ENCODE data around the gene MIER1.

Gene MIER1

GRCh38 chr1:66929999-66930822, 5.4 kb downstream of the MIER1 start:
- Mint-ChIP-seq H3K27ac (peak overlapping the region; percentile 97), H3K4me3 (peak overlapping the region; percentile 92), H3K36me3 (peaks cover 22% of the 10 kb centered on the region), H3K4me1 (peaks cover 36% of the 10 kb centered on the region), H3K9me3 (no peaks in the 10 kb centered on the region)
- peak; percentile 90 for ATAC-seq
- DNase-seq (ENCODE audit: low spot score in 2 of 2): peak; percentile 96 to 98

GRCh38 chr1:66930823-66931174, 6.0 kb downstream of the MIER1 start:
- peak overlapping the region; percentile 92 for H3K4me3 Mint-ChIP-seq
- no peaks in the 10 kb centered on the region for H3K9me3 Mint-ChIP-seq
- peaks cover 40% of the 10 kb centered on the region for H3K4me1 Mint-ChIP-seq
- ATAC-seq (no peak), DNase-seq (ENCODE audit: low spot score in 2 of 2) (no peak)
- H3K36me3 Mint-ChIP-seq: peaks cover 23% of the 10 kb centered on the region
- H3K27ac Mint-ChIP-seq: peak overlapping the region; percentile 97

- Mint-ChIP-seq H3K9me3 (no peaks in the 10 kb centered on the region), H3K4me3 (peak overlapping the region; percentile 92), H3K27ac (peak overlapping the region; percentile 97), H3K36me3 (peaks cover 30% of the 10 kb centered on the region), H3K4me1 (peaks cover 42% of the 10 kb centered on the region)
- ATAC-seq (no peak), DNase-seq (ENCODE audit: low spot score in 2 of 2) (no peak)
These were observed 6.8 kb downstream of the MIER1 start for GRCh38 chr1:66931590-66931989.

- Mint-ChIP-seq H3K9me3 (no peaks in the 10 kb centered on the region), H3K4me3 (peak overlapping the region; percentile 92), H3K36me3 (peaks cover 37% of the 10 kb centered on the region), H3K27ac (peak overlapping the region; percentile 97), H3K4me1 (peaks cover 47% of the 10 kb centered on the region)
- no peak for ATAC-seq
- no peak for DNase-seq (ENCODE audit: low spot score in 2 of 2)
These were observed 7.5 kb downstream of the MIER1 start for GRCh38 chr1:66932291-66932690.

- no peak for ATAC-seq
- Mint-ChIP-seq H3K27ac (peak overlapping the region; percentile 97), H3K4me3 (peak overlapping the region; percentile 92), H3K9me3 (no peaks in the 10 kb centered on the region), H3K4me1 (peaks cover 54% of the 10 kb centered on the region), H3K36me3 (peaks cover 44% of the 10 kb centered on the region)
- DNase-seq (ENCODE audit: low spot score in 2 of 2): no peak
These were observed 9.3 kb downstream of the MIER1 start for GRCh38 chr1:66933887-66934700.

- ATAC-seq (no peak), DNase-seq (ENCODE audit: low spot score in 2 of 2) (no peak)
- peaks cover 62% of the 10 kb centered on the region for H3K36me3 Mint-ChIP-seq
These were observed 12.9 kb downstream of the MIER1 start for GRCh38 chr1:66937529-66938234.

GRCh38 chr1:66938613-66939012, 13.8 kb downstream of the MIER1 start:
- Mint-ChIP-seq H3K27ac (no peak overlapping the region), H3K36me3 (peaks cover 71% of the 10 kb centered on the region), H3K9me3 (no peaks in the 10 kb centered on the region), H3K4me1 (peaks cover 52% of the 10 kb centered on the region), H3K4me3 (no peak overlapping the region)
- ATAC-seq: no peak
- DNase-seq (ENCODE audit: low spot score in 2 of 2): no peak

More at GRCh38 chr1:66937529-66938234, 12.9 kb downstream of the MIER1 start:
- Mint-ChIP-seq H3K27ac (peak overlapping the region; percentile 76), H3K9me3 (no peaks in the 10 kb centered on the region), H3K4me3 (no peak overlapping the region), H3K4me1 (peaks cover 52% of the 10 kb centered on the region)

GRCh38 chr1:66940981-66941380, 16.2 kb downstream of the MIER1 start:
- H3K27ac Mint-ChIP-seq: peak overlapping the region; percentile 68
- no peaks in the 10 kb centered on the region for H3K9me3 Mint-ChIP-seq
- peak; percentile 57 for ATAC-seq
- H3K36me3 Mint-ChIP-seq: peaks cover 84% of the 10 kb centered on the region
- no peak for DNase-seq (ENCODE audit: low spot score in 2 of 2)
- peaks cover 47% of the 10 kb centered on the region for H3K4me1 Mint-ChIP-seq
- H3K4me3 Mint-ChIP-seq: no peak overlapping the region

- peaks cover 46% of the 10 kb centered on the region for H3K4me1 Mint-ChIP-seq
- no peak overlapping the region for H3K4me3 Mint-ChIP-seq
- peaks cover 91% of the 10 kb centered on the region for H3K36me3 Mint-ChIP-seq
- ATAC-seq: no peak
- H3K9me3 Mint-ChIP-seq: no peaks in the 10 kb centered on the region
- H3K27ac Mint-ChIP-seq: peak overlapping the region; percentile 50
- no peak for DNase-seq (ENCODE audit: low spot score in 2 of 2)
These were observed 18.7 kb downstream of the MIER1 start for GRCh38 chr1:66943361-66943969.

- DNase-seq (ENCODE audit: low spot score in 2 of 2) (no peak), ATAC-seq (no peak)
- H3K36me3 Mint-ChIP-seq: peaks cover 96% of the 10 kb centered on the region
- no peak overlapping the region for H3K4me3 Mint-ChIP-seq
- peaks cover 41% of the 10 kb centered on the region for H3K4me1 Mint-ChIP-seq
- H3K9me3 Mint-ChIP-seq: no peaks in the 10 kb centered on the region
- H3K27ac Mint-ChIP-seq: no peak overlapping the region
These were observed 19.8 kb downstream of the MIER1 start for GRCh38 chr1:66944330-66945274.

- ATAC-seq (no peak), DNase-seq (ENCODE audit: low spot score in 2 of 2) (no peak)
- Mint-ChIP-seq H3K4me3 (no peak overlapping the region), H3K9me3 (no peaks in the 10 kb centered on the region), H3K36me3 (peaks cover 96% of the 10 kb centered on the region), H3K4me1 (peaks cover 34% of the 10 kb centered on the region), H3K27ac (no peak overlapping the region)
These were observed 20.5 kb downstream of the MIER1 start for GRCh38 chr1:66945316-66945715.

- no peak for ATAC-seq
- H3K4me3 Mint-ChIP-seq: no peak overlapping the region
- peak overlapping the region; percentile 71 for H3K27ac Mint-ChIP-seq
- H3K9me3 Mint-ChIP-seq: no peaks in the 10 kb centered on the region
- H3K36me3 Mint-ChIP-seq: peaks cover 96% of the 10 kb centered on the region
- no peak for DNase-seq (ENCODE audit: low spot score in 2 of 2)
- peaks cover 40% of the 10 kb centered on the region for H3K4me1 Mint-ChIP-seq
These were observed 22.5 kb downstream of the MIER1 start for GRCh38 chr1:66947267-66947666.

- H3K36me3 Mint-ChIP-seq: peaks cover 100% of the 10 kb centered on the region
- H3K27ac Mint-ChIP-seq: peak overlapping the region; percentile 7
- H3K4me1 Mint-ChIP-seq: peaks cover 42% of the 10 kb centered on the region
- DNase-seq (ENCODE audit: low spot score in 2 of 2) (no peak), ATAC-seq (no peak)
- no peak overlapping the region for H3K4me3 Mint-ChIP-seq
- no peaks in the 10 kb centered on the region for H3K9me3 Mint-ChIP-seq
These were observed 26.7 kb downstream of the MIER1 start for GRCh38 chr1:66951513-66951912.

- H3K36me3 Mint-ChIP-seq: peaks cover 100% of the 10 kb centered on the region
- no peaks in the 10 kb centered on the region for H3K9me3 Mint-ChIP-seq
- ATAC-seq: peak; percentile 84
- H3K4me3 Mint-ChIP-seq: no peak overlapping the region
- DNase-seq (ENCODE audit: low spot score in 2 of 2): no peak
- peak overlapping the region; percentile 79 for H3K27ac Mint-ChIP-seq
- peaks cover 43% of the 10 kb centered on the region for H3K4me1 Mint-ChIP-seq
These were observed 29.4 kb downstream of the MIER1 start for GRCh38 chr1:66954208-66954607.

Data from stimulated activated effector memory CD8-positive, alpha-beta T cell treated with anti-CD3 and anti-CD28 coated beads, Interleukin-12 subunit alpha, Interleukin-12 subunit beta, amount 100 ng/mL, for 72 hours (primary cell).